ENCODE measurements around the gene MXI1. TPM values are rescaled to one million over a fixed set of nuclear protein-coding genes. Genes with fewer than 3 reads are reported as not detected.

Gene MXI1
- total RNA-seq, 1 donor from 2014 or later: 27.6 TPM

GRCh38 chr10:110169586-110169985 is 37.8 kb upstream of the MXI1 start:
- no peak for DNase-seq (ENCODE audit: low spot score, unreplicated experiment)
- no peaks in the 10 kb centered on the region for H3K9me3 Mint-ChIP-seq (ENCODE audit: low read depth)
- H3K27me3 Mint-ChIP-seq: peaks cover 51% of the 10 kb centered on the region
- no peak overlapping the region for H3K27ac Mint-ChIP-seq
- no peak overlapping the region for H3K4me3 Mint-ChIP-seq (ENCODE audit: low read depth)
- peaks cover 22% of the 10 kb centered on the region for H3K4me1 Mint-ChIP-seq (ENCODE audit: low read depth)
- no peak for TF ChIP-seq CTCF (IDR thresholded peaks at IDR 0.05; ENCODE audit: unreplicated experiment)
- H3K36me3 Mint-ChIP-seq (ENCODE audit: insufficient read depth): no peaks in the 10 kb centered on the region

GRCh38 chr10:110170142-110170971 is 37.0 kb upstream of the MXI1 start:
- Mint-ChIP-seq H3K4me3 (ENCODE audit: low read depth) (no peak overlapping the region), H3K27me3 (peaks cover 51% of the 10 kb centered on the region), H3K27ac (no peak overlapping the region), H3K4me1 (ENCODE audit: low read depth) (peaks cover 22% of the 10 kb centered on the region), H3K36me3 (ENCODE audit: insufficient read depth) (no peaks in the 10 kb centered on the region), H3K9me3 (ENCODE audit: low read depth) (no peaks in the 10 kb centered on the region)
- no peak for TF ChIP-seq CTCF (IDR thresholded peaks at IDR 0.05; ENCODE audit: unreplicated experiment)
- DNase-seq (ENCODE audit: low spot score, unreplicated experiment): no peak

- DNase-seq (ENCODE audit: low spot score, unreplicated experiment): no peak
- Mint-ChIP-seq H3K36me3 (ENCODE audit: insufficient read depth) (no peaks in the 10 kb centered on the region), H3K27me3 (peaks cover 48% of the 10 kb centered on the region)
Observed at GRCh38 chr10:110171032-110171431, 36.4 kb upstream of the MXI1 start.

GRCh38 chr10:110172155-110172554 is 35.2 kb upstream of the MXI1 start:
- H3K36me3 Mint-ChIP-seq (ENCODE audit: insufficient read depth): no peaks in the 10 kb centered on the region
- peaks cover 18% of the 10 kb centered on the region for H3K4me1 Mint-ChIP-seq (ENCODE audit: low read depth)

More at GRCh38 chr10:110171032-110171431, 36.4 kb upstream of the MXI1 start:
- no peaks in the 10 kb centered on the region for H3K9me3 Mint-ChIP-seq (ENCODE audit: low read depth)
- TF ChIP-seq CTCF (IDR thresholded peaks at IDR 0.05; ENCODE audit: unreplicated experiment): no peak
- H3K4me1 Mint-ChIP-seq (ENCODE audit: low read depth): peaks cover 19% of the 10 kb centered on the region
- H3K27ac Mint-ChIP-seq: no peak overlapping the region
- H3K4me3 Mint-ChIP-seq (ENCODE audit: low read depth): no peak overlapping the region

GRCh38 chr10:110174201-110174600 is 33.2 kb upstream of the MXI1 start:
- Mint-ChIP-seq H3K36me3 (ENCODE audit: insufficient read depth) (no peaks in the 10 kb centered on the region), H3K27me3 (peaks cover 29% of the 10 kb centered on the region), H3K27ac (no peak overlapping the region), H3K4me3 (ENCODE audit: low read depth) (no peak overlapping the region), H3K4me1 (ENCODE audit: low read depth) (peaks cover 10% of the 10 kb centered on the region), H3K9me3 (ENCODE audit: low read depth) (no peaks in the 10 kb centered on the region)
- no peak for DNase-seq (ENCODE audit: low spot score, unreplicated experiment)
- TF ChIP-seq CTCF (IDR thresholded peaks at IDR 0.05; ENCODE audit: unreplicated experiment): no peak

More at GRCh38 chr10:110172155-110172554, 35.2 kb upstream of the MXI1 start:
- Mint-ChIP-seq H3K9me3 (ENCODE audit: low read depth) (no peaks in the 10 kb centered on the region), H3K27ac (no peak overlapping the region), H3K27me3 (peaks cover 46% of the 10 kb centered on the region), H3K4me3 (ENCODE audit: low read depth) (no peak overlapping the region)
- no peak for DNase-seq (ENCODE audit: low spot score, unreplicated experiment)
- TF ChIP-seq CTCF (IDR thresholded peaks at IDR 0.05; ENCODE audit: unreplicated experiment): no peak

Measured in progenitor cell of endocrine pancreas (in vitro differentiated cells).